ENCODE data around the gene NRCAM. TPM values are rescaled to one million over a fixed set of nuclear protein-coding genes. Genes with fewer than 3 reads are reported as not detected.
A peak's percentile ranks its signal among the peaks of the same experiment; 100 is the strongest.

The NRCAM gene
- total and polyA plus RNA-seq, 2 of the 13 experiments (the other 11 are each of a cell fraction or from before 2014, with no cell fraction given) = 0.31 to 0.33 TPM

GRCh38 chr7:108118959-108119358, 337.3 kb downstream of the NRCAM start:
- FAIRE-seq (no peak), ATAC-seq (no peak), DNase-seq (ENCODE audit: low spot score) (no peak)
- Histone ChIP-seq H3K9me3 (ENCODE audit: low read length) (no peaks in the 10 kb centered on the region), H2AFZ (ENCODE audit: low read length) (no peak overlapping the region), H3K36me3 (replicated peaks in 1 of 2; ENCODE audit: control insufficient read depth in 1 of 2, insufficient read depth in 2 of 2, low read length in 2 of 2) (no peaks in the 10 kb centered on the region), H3K4me1 (ENCODE audit: insufficient read depth, low read length) (no peaks in the 10 kb centered on the region), H3K9ac (ENCODE audit: insufficient read depth, low read depth, low read length) (no peak overlapping the region), H4K20me1 (ENCODE audit: insufficient read depth, low read length) (no peaks in the 10 kb centered on the region), H3K27ac (ENCODE audit: extremely low read length, insufficient read depth, low read length) (no peak overlapping the region), H3K4me3 (replicated peaks in 1 of 3; ENCODE audit: insufficient read depth in 1 of 3, low read depth in 2 of 3, low read length in 3 of 3) (no peak overlapping the region), H3K4me2 (ENCODE audit: low read depth, low read length) (no peak overlapping the region), H3K79me2 (ENCODE audit: insufficient read depth, low read length) (no peaks in the 10 kb centered on the region), H3K27me3 (ENCODE audit: control insufficient read depth in 1 of 2, insufficient read depth in 2 of 2, low read length in 2 of 2) (no peaks in the 10 kb centered on the region; a peak in 2 of 5 replicates)
- intact Hi-C loops (cut with micrococcal nuclease; ENCODE audit: unreplicated experiment) (no loop called here), in situ Hi-C loops (cut with HindIII; ENCODE audit: extremely low pct_ligation_motif_present, low pct_unique_long_range_greater_than_20kb) (loop anchor here (25.0 kb wide), 1 partner anchor 382 kb away; the partner anchor contains the start of gene CBLL1)
- 29% methylated on average over 2 of the region's 2 CpGs for WGBS (ENCODE audit: low lambda C conversion rate)
- CTCF ChIA-PET (ENCODE audit: low intra/inter-chr PET ratio, low total read pairs) = no interaction called here
- no TSS peak for BruUV-seq (replicated peaks)
- no peak for TF ChIP-seq GMEB2 (CRISPR knock-in tag; IDR thresholded peaks at IDR 0.05; ENCODE audit: low read depth)
- TF ChIP-seq ZNF451 (CRISPR knock-in tag; IDR thresholded peaks at IDR 0.05) = no peak
- no peak for TF ChIP-seq SIN3B (IDR thresholded peaks at IDR 0.05; ENCODE audit: low read length)
- TF ChIP-seq ZNF274 (CRISPR knock-in tag; IDR thresholded peaks at IDR 0.05) = no peak
- no peak for TF ChIP-seq SATB2 (CRISPR knock-in tag; IDR thresholded peaks at IDR 0.05)
- TF ChIP-seq HNRNPUL1 (IDR thresholded peaks at IDR 0.05; ENCODE audit: low read depth, low read length) = no peak
- POLR2A ChIA-PET = no interaction called here

- FAIRE-seq = peak; percentile 67
These were observed 342.0 kb downstream of the NRCAM start for GRCh38 chr7:108114117-108114841.

More at GRCh38 chr7:108114117-108114841, 342.0 kb downstream of the NRCAM start:
- POLR2A ChIA-PET = no interaction called here
- Histone ChIP-seq H4K20me1 (ENCODE audit: insufficient read depth, low read length) (no peaks in the 10 kb centered on the region), H3K4me3 (replicated peaks in 1 of 3; ENCODE audit: insufficient read depth in 1 of 3, low read depth in 2 of 3, low read length in 3 of 3) (no peak overlapping the region), H2AFZ (ENCODE audit: low read length) (no peak overlapping the region), H3K4me1 (ENCODE audit: insufficient read depth, low read length) (peaks cover 4% of the 10 kb centered on the region; the same call in 1 of the 2 replicates), H3K9ac (ENCODE audit: insufficient read depth, low read depth, low read length) (no peak overlapping the region), H3K4me2 (ENCODE audit: low read depth, low read length) (no peak overlapping the region), H3K36me3 (replicated peaks in 1 of 2; ENCODE audit: control insufficient read depth in 1 of 2, insufficient read depth in 2 of 2, low read length in 2 of 2) (no peaks in the 10 kb centered on the region), H3K79me2 (ENCODE audit: insufficient read depth, low read length) (no peaks in the 10 kb centered on the region), H3K27ac (ENCODE audit: extremely low read length, insufficient read depth, low read length) (no peak overlapping the region), H3K27me3 (ENCODE audit: control insufficient read depth in 1 of 2, insufficient read depth in 2 of 2, low read length in 2 of 2) (no peaks in the 10 kb centered on the region; a peak in 2 of 5 replicates), H3K9me3 (ENCODE audit: low read length) (no peaks in the 10 kb centered on the region)
- in situ Hi-C loops (cut with HindIII; ENCODE audit: extremely low pct_ligation_motif_present, low pct_unique_long_range_greater_than_20kb) = loop anchor here (25.0 kb wide), 1 partner anchor 377 kb away; the partner anchor contains the start of gene CBLL1
- DNase-seq (ENCODE audit: low spot score) (peak; percentile 31), ATAC-seq (peak; percentile 95)
- peak; percentile 58; the same call in 1 of the 2 replicates for TF ChIP-seq SMC3 (IDR thresholded peaks at IDR 0.05; ENCODE audit: low read length)
- no peak for TF ChIP-seq BRF2 (CRISPR knock-in tag; IDR thresholded peaks at IDR 0.05)
- TF ChIP-seq CTCF (CRISPR knock-in tag; IDR thresholded peaks at IDR 0.05) = peak; percentile 67
- no peak for TF ChIP-seq ZNF205 (CRISPR knock-in tag; IDR thresholded peaks at IDR 0.05)
- TF ChIP-seq STAG1 (CRISPR knock-in tag; IDR thresholded peaks at IDR 0.05) = peak; percentile 65
- no peak for TF ChIP-seq MTF2 (CRISPR knock-in tag; IDR thresholded peaks at IDR 0.05; ENCODE audit: borderline replicate concordance)
- TF ChIP-seq RAD21 (CRISPR knock-in tag; IDR thresholded peaks at IDR 0.05) = peak; percentile 48; the same call in 1 of the 2 replicates
- 34% methylated on average over 5 of the region's 6 CpGs for WGBS (ENCODE audit: low lambda C conversion rate)
- CTCF ChIA-PET (ENCODE audit: low intra/inter-chr PET ratio, low total read pairs) = interaction anchor here (1.9 kb wide), 1 partner anchor 32 kb away, joined by 10 read pairs; no protein-coding TSS in a partner anchor
- BruUV-seq (replicated peaks) = no TSS peak
- intact Hi-C loops (cut with micrococcal nuclease; ENCODE audit: unreplicated experiment) = loop anchor here (1.0 kb wide), 1 partner anchor 32 kb away; no protein-coding TSS in a partner anchor

Measured in HepG2 (cell line).